ENCODE data around the gene TNP1.

The TNP1 gene

DNA sequence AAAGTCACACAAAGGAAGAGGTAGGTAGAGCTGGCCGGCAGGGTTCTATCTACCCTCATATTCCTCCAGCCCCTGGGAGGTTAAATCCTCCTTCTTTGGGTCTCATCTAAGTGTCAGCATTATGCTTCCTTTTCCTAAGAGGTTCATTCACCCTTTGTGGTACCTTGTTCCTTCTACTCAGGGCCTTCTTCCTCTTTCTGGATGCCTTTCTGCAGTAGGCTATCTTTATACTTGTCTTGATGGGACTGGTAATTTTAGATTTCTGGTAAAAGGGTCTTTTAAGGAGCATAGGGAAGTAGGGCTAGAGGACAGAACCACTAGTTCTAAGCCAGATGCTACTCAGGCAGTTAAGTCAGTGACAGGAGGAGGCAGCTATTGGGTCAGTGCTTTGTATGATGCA lies 13.7 kb upstream of the TNP1 start:
- DNase-seq (ENCODE audit: low spot score), result no peak

DNA sequence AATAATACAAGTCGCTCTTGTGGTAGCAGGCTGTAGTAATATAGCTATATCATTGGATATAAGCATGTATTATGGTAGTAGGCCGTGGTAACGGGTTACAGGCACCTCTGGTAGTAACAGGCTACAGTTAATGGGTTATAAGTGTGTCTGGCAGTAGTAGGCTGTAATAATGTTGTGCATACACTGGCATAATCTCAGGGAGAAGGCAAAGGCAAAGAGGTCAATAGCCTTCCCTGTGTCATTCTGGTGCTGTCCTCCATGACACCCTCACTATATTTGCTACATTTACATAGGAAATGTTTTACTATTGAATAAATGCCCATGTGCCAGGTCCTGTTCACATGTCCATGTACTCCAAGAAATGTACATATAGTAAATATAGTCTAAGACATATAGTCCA lies 12.8 kb upstream of the TNP1 start:
- DNase-seq (ENCODE audit: low spot score), result no peak

DNA sequence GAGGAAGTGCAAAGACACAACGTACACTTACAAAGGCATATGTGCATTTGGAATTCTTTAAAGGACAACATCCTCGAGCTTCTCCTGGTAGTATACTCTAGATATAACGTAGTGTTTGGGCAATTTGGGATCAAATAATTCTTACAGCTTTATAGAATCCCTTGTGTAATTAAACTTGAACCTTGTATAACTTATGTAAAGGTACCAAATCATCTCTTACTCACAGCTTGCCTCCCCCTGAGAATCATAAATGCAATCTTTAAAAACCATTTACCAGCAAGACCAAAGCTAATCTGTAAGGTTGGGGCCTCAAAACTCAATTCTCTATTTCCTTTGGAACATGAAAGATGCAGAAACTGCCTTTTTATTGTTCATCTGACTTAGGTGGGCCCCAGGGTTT lies 12.2 kb upstream of the TNP1 start:
- no peak for DNase-seq (ENCODE audit: low spot score)

DNA sequence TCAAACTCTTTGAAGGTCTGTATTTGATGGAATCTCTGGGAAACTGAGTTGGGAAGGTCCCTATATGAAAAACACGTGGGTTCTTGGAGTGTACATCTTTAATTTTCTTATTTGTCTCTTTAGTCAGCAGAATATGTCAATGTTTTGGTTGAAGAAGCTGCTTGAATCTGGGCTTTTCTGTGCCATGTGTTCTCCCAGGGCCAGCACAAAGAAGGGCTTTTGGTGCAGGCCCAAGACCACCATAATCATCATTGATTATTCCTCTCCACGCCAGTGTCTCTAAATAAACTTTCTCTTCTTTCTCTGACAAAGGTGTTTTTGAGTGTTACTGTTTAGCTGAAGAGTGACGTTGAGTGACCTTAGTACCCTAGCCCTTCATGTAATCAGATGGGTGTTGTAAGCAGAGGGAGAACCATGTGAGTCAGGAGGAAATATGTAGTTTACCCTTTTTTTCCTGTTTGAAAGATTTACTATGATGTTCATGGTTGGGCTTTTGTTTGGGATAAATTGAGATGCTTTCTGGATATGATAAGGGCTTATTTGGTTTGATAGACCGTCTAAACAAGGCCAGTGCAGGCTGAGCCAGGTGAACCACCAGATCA lies 11.6 kb upstream of the TNP1 start:
- no peak for DNase-seq (ENCODE audit: low spot score)

DNA sequence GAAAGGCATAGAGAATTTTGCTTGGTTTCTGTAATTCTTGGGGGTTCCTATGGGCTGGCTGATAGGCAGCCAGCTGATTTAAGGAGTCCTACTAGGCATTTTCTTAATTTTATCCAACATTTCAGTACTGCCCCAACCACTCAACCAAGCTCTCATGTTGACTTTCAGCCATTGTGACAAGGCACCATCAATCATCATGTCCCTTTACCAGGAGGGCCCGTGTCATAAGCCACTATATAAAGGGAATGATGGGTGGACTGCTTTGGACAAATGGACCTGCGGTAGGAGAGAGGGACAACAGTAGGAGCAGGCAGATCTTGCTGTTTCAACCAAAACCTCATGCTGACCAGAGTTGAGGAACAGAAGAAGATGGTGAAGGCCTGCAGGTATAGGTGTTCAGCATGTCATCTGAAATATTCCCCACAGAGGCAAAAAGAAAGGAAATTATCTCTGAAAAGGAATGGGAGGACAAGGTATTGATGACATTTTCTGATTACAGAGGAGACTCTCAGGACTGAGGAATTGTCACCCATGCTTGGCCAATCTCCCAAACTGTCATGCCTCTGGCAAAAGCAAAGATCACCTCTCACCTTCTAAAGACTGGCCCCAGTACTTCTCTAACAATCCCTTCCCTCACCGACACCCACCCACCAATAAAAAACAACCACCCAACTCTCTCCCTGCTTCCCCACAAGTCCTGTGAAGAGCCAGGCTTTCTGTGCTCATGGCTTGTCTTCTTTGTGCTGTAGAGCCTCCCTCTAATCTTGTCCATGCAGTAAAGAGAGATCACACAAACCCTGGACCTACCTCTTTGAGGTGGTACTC lies 10.9 kb upstream of the TNP1 start:
- DNase-seq (ENCODE audit: low spot score), result no peak

DNA sequence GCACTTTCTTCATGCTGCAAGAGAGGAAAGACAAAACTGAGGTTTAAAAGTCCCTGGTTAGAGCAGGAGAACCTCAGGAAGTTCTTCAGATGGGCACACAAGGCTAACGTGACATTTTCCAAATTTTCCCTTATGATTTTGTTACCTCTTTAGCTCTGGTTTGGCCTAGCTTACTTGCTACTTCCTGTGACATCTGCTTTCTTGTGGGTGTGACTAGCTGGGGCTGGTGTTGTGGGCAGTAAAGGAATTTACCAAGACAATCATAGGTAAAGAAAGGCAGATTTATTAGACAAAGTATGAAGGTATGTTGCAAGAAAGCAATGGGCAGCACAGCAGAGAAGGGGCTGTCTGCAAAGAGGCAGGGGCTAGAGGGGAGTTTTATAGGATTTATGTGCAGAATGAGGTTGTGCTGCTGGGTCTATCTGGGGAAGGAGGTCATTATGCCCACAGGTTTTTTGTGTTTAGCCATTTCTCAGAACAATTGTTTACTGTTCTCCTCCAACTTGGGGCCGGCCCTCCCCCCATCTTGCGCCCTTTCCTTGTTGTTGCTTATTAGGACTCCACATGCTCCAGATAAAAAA lies 6.7 kb upstream of the TNP1 start:
- no peak for DNase-seq (ENCODE audit: low spot score)

DNA sequence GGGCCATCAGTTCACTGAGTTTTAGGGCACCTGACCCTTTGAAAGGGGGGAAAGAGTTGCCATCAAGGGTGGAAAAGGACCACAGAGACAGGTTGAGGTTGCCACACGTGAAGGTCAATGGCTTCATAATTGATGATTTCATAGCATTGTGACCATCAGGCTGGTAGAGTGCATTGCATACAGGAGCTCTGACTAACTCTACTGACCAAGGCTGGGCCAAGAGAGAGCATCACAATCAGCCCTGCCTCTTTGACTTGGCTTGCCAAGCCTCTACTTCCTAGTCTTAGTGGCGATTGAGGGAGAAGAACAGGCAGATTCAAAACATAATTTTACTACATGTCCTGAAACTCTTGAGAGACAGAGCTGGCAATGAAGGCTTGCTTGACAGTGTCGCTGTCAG lies 5.8 kb upstream of the TNP1 start:
- no peak for DNase-seq (ENCODE audit: low spot score)

DNA sequence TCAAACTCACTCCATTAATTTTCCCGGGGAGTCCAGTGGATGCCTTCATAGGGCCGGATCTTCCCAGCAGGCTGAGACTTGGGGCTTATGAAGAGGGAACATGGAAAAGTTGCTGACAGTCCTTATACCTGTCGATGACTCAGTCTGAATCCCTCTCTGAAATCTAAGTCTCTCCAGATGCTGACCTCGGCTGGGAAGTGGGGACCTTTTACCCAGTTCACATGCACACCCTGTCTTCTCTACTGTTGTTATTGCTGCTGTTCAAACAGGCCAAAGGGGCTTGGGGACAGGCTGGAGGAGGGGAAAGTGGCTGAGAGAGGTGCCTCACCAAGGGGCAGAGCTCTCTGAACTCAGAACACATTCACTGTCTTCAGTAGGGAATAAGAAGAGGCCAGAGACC lies 4.1 kb upstream of the TNP1 start:
- DNase-seq (ENCODE audit: low spot score), result no peak

DNA sequence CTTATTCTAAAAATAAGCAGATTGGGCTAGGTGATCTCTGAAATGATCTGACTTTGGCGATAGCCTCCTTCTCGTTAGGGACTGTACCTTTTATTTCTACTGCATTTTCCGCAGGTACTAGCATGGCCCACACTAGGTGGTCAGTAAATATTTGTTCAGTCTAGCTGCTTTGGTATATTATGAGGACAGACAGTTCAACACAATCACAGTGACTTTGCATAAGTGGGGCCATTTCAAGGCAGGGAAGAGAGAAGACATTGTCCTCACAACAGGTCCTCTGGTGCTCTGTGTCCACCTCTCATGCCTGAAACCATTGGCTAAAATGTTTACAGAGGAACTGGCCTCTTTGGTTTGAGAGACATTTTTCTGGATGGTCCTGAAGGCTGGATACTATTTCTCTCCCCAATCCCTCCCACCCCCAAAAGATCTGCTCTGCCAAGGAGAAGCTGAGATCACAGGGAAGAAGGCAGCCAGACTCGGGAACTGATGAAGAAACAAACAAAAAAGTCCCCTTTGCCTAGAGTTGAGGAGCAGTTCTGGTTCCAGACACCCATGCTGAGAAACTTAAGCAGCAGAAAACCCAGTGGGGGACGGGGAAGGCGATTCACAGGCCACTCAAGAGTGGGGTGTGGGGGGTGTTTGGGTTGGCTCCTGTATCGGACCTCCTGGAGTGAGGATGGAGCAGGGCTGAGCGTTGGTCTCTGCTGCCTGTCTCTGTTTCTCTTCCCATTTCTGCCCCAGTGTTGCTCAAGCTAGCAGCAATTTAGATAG lies 2.9 kb upstream of the TNP1 start:
- DNase-seq (ENCODE audit: low spot score), result no peak

DNA sequence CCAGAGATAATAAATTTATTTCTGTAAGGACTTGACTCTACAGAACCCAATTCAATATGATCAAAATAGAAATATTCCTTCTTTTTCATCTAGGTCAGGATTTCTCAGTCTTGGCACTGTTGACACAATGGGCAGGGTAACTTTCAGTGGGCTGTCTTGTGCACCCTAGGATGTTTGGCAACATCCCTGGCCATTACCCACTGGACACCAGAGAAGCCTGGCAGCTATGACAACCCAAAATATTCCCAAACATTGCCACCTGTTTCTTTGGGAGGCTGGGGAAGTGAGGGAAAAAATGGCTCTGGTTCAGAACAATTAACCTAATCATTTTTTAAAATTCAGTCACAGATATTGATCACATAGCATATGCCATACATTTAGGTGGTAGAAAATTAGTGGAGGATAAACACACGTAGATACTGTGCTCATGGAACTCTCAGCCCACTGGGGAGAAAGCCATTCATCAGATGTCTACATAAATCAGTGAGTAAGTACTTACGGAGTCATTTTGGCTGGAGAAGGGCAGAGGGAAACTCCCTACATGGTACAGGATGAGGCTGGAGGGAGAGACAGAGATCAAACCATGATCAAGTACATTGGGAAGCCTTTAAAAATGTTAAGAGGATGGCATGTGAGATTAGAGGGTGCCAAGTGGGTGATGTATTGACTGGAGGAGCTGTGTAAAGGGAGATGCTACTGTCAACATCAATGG lies 718 bp upstream of the TNP1 start:
- DNase-seq (ENCODE audit: low spot score), result no peak

DNA sequence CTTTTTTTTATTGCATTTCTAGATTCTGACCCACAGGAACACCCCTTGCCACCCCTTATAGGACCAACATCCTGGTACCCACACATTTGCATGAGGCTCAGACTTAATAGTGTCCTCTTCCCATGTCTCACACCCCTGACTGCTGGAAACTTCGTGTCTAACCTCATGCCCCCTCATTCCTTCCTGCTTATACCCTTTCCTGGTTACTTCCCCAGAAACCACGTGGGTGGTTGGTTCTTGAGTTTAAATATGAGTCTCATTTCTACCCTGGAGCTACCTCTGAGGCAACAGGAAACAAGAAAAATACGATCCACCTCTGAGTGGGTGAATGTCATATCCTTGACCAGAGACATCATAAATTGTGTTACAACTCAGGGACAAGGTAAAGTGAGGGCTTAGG lies 1.6 kb downstream of the TNP1 start:
- no peak for DNase-seq (ENCODE audit: low spot score)

DNA sequence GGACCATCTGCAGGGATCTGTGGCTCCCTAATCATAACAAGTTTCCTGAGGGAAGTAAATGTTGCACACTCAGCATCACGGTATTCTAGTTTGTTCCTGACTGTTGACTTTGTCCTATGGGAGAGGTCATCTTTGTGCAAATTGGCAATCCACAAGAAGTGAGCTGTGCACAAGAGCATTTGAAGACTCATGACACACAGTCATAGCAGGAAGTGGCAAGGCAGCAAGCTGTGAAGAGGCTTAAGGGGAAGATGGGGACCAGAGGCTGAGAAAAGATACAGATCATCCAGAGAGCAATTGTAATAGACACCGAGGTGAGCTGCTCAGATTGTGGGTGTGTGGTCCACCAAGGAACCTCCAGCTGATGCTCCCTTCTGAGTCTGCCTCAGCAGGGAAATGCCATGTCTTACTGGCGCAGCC lies 2.7 kb downstream of the TNP1 start:
- peak; percentile 35 for DNase-seq (ENCODE audit: low spot score)

DNA sequence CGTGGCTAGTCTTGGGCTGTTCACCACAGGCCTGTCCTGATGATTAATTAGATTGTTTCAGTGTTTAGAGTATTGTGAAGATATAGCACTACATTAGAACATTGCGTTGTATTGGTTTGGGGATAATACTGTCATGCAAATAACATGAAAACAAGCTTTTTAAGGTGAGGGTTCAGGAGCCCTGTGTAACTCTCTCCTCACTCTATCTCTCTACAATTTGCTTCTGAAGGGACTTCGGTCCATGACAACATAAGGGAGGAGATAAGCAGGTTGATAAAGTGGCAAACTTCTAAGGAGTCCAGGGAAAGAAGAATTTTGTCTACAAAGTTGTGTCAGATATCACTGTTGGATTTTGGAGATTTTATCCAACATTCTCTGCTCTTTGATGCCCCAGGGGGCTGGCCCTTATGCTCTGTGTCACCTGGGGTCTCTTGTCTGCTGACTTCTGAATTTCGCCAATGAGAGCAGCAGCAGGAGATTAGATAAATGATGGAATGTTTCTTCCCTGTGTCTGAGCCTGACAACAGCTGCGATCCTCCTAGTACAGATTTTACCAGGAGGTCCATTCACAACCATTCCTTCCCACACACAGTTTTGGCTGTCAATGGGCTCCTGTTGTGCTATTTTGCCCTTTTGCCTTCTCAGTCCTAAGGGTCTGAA lies 3.3 kb downstream of the TNP1 start:
- no peak for DNase-seq (ENCODE audit: low spot score)

DNA sequence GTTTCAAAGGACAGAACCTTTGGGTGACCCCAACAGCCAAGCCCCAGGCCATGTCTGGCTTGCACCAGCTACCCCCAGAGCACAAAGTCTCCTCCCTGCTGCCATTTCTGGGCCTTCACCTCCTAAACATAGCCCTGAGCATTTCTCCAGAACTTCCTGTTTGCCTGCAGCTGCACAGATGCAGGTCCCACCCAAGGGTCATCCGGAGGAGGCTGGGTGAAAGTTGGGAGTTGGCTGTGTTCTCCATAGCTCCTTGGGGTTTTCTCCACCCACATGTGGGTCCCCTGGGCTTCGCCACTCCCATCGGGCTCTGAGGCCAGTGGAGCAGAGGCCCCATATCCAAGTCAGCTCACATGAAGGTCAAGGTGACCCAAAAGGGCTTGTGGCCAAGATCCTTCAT lies 4.3 kb downstream of the TNP1 start:
- no peak for DNase-seq (ENCODE audit: low spot score)

DNA sequence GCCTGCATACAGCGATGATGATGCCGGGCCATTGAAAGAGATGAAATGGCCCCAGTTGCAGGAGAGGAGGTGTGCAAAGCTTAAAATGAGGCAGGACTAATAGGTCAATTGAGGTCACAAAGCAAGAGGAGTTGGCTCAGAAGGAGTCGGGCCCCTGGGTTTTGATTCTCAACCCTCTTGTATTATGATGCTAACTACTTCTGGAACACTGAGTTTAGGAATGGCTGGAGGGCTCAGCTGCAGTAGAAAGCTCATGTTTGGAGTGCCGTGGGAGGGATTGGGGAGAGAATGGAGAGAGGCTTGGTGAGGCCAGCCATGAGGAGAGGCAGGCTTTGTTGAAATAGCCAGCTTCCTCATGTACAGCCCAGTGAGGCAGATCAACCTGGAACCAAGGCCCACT lies 4.8 kb downstream of the TNP1 start:
- DNase-seq (ENCODE audit: low spot score), result no peak

DNA sequence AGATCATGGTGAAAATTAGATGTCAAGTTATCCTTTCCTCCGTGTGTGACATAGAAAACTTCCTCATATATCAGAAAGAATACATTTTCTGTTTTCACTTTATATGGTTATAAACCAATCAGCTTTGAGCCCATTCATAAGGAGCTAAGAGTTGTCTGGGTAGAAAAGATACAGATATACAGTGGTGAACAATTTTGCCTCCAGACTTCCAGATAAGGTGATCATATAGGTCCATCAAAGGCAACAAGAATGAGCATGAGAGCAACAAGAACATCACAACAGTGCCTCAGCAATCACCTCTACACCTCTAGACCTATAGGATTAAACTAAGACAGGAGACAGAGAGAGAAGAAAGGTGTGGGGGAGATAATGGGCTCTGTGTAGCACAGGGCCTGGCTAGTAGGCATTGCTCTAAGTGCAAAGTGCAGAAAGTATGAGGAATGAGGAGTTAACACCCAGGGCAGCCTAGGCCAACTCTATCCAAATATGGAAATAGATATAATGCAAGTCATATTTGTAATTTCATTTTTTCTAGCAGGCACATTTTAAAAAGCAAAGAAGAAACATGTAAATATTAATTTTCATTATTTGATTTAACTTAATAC lies 8.3 kb downstream of the TNP1 start:
- DNase-seq (ENCODE audit: low spot score), result no peak

DNA sequence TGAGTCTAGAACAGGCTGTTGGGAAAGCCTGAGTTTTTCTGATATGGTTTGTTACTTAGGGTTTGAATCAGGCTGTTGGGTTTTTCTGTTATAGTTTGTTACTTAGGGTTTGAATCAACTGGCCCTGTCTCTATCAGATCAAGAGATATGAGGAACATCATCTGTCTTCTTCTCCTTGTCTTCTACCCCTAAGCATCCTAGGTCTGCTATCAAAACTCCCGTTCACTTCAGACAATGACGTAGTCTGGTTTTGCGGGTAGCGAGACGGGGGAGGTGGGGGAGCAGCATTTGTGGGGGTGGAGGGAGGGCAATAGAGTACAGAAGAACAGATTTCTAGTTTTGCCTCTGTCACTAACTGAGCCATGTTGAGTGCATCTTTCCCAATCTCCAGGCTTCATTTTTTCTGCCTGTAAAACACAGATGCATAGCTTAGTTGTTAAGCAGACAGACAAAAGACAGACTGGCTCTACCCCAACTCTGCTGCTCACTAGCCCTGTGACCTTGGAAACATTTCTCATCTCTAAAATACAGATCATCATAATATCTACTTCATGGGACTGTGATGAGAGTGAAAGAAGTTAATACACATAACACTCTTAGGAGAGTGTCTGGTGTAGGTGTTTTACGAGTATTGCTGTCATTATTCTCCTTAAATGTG lies 9.1 kb downstream of the TNP1 start:
- DNase-seq (ENCODE audit: low spot score), result no peak

DNA sequence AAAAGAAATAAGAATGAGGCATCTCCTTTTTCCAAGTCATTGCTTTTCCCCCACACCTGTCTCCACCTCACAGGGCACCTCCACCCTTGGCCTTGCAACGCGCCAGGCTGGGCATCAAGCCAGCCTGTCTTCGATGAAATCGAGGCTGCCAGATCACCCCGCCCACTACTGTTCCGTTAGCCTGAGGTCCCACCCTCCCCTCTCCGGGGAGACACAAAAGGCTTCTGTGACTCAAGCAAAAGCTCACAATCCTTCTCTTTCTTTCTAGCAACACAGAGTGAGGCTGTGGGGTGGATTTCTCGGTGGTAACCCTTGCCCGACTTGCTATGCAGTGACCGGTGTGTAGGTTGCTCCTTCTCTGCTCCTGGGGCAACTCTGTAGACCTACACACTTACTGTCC lies 9.9 kb downstream of the TNP1 start:
- DNase-seq (ENCODE audit: low spot score), result no peak

DNA sequence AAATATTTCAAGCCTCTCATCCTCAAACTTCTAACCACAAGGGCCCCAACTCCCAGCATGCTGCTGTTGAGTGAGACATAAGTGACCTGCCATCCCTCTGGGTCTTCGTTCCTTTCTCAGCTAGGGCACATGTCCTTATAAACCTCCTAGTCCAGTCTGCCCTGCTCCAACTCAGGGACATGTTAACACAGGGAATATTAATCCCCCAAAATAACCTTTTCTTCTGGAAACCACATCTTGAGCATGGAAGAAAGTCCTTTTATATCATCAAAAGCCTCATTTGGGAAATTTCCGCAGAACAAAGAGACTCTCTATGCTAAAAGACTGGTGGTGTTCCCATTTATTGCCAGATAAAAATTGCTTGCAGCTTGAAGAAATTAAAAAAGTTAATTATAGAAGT lies 14.4 kb downstream of the TNP1 start:
- DNase-seq (ENCODE audit: low spot score), result no peak

DNA sequence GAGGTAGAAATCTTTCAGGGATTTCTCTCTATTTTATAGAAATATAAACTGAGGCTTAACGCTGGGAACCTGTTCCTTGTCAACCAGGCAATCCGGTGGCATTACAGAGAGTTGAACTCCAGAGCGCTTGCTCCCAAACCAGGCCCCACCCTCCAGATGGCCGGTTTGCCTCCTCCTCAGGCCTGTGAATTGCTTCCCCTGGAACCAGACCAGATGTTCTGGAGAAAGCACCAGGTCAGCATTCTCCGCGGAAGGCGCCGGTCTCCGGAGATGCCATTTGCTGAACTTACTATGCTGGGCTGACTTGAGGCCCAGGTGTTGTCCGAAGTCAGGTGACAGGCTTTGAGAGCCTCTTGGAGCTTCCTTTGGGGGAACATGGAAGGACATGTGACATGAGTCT lies 17.2 kb downstream of the TNP1 start:
- DNase-seq (ENCODE audit: low spot score), result no peak

DNA sequence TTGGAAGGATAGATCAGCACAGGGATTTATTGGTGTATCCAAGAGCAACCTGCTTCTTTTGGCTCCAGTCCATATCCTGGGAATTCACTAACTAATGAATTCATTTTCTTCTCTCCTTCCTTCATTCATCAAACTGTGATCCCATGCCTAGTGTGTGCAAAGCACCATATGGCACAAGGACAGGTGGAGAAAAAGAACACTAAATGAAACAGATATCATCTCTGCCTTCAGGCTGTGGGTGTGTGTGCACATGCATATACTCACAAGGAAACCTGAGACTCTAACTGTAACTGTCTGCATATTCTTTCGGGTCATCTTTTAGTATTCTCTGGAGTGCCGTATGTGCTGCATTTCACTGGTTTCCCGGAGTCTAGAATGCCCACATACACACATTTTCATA lies 20.2 kb downstream of the TNP1 start:
- DNase-seq (ENCODE audit: low spot score), result no peak

Data from hepatic stellate cell (primary cell).